GM23338 (cell line): Measurements from ENCODE around the gene VASN. TPM values are rescaled to one million over a fixed set of nuclear protein-coding genes. Genes with fewer than 3 reads are reported as not detected.

Source experiments
- ATAC-seq: fragments of 200-7000 bp; cut with Tn5 transposase; 3 replicates; pipeline ENCODE4 v1.9.1; 2020
- DNase-seq: peaks from one replicate; pipeline ENCODE4 v3.0.0-alpha.2; 2015; ENCODE audit warnings: low spot score
- H2AFZ ChIP-seq: fragments of 200-600 bp; sonication (generic); 2 replicates; pipeline ENCODE4 v1.8.0; 2016; ENCODE audit warnings: antibody characterized with exemption, mild to moderate bottlenecking, moderate library complexity
- H3F3A ChIP-seq: fragments of 200-600 bp; sonication (generic); replicated peaks from 2 replicates; pipeline ENCODE4 v1.8.0; 2017; ENCODE audit warnings: antibody characterized with exemption, mixed run types, low read depth
- H3K27ac ChIP-seq: fragments of 200-600 bp; sonication (generic); 2 replicates; pipeline ENCODE4 v1.6.1; 2016; ENCODE audit warnings: low read depth
- H3K27me3 ChIP-seq: fragments of 200-600 bp; sonication (generic); 2 replicates; pipeline ENCODE4 v1.8.0; 2016; ENCODE audit warnings: mild to moderate bottlenecking, mixed run types, moderate library complexity; ENCODE audit not compliant: insufficient read depth
- H3K36me3 ChIP-seq: fragments of 200-600 bp; sonication (generic); 2 replicates; pipeline ENCODE4 v1.8.0; 2016; ENCODE audit warnings: mild to moderate bottlenecking; ENCODE audit not compliant: insufficient read depth
- H3K4me1 ChIP-seq: fragments of 200-600 bp; sonication (generic); 2 replicates; pipeline ENCODE4 v1.8.0; 2016; ENCODE audit warnings: mild to moderate bottlenecking, moderate library complexity; ENCODE audit not compliant: insufficient read depth
- H3K4me2 ChIP-seq: fragments of 200-600 bp; sonication (generic); 2 replicates; pipeline ENCODE4 v1.7.1; 2017; ENCODE audit warnings: mixed run types
- H3K4me3 ChIP-seq: fragments of 200-600 bp; sonication (generic); 2 replicates; pipeline ENCODE4 v1.6.1; 2016; ENCODE audit warnings: mixed run types
- H3K79me2 ChIP-seq: fragments of 200-600 bp; sonication (generic); replicated peaks from 2 replicates; pipeline ENCODE4 v1.8.0; 2017; ENCODE audit warnings: mild to moderate bottlenecking; ENCODE audit not compliant: insufficient read depth
- H3K9me2 ChIP-seq: fragments of 200-600 bp; sonication (generic); 2 replicates; pipeline ENCODE4 v1.8.0; 2017; ENCODE audit not compliant: insufficient read depth
- H4K20me1 ChIP-seq: fragments of 200-600 bp; sonication (generic); replicated peaks from 2 replicates; pipeline ENCODE4 v1.8.0; 2017; ENCODE audit warnings: mild to moderate bottlenecking; ENCODE audit not compliant: insufficient read depth
- H3K27ac Mint-ChIP-seq: 2 replicates; pipeline ENCODE4 v1.8.0; 2020; ENCODE audit warnings: inconsistent platforms, mild to moderate bottlenecking, moderate library complexity, mixed read lengths
- H3K27me3 Mint-ChIP-seq: 3 replicates; pipeline ENCODE4 v1.8.0; 2022; ENCODE audit warnings: low read depth, mild to moderate bottlenecking, moderate library complexity, mixed read lengths, inconsistent platforms; ENCODE audit not compliant: insufficient read depth, poor library complexity
- H3K36me3 Mint-ChIP-seq: 3 replicates; pipeline ENCODE4 v1.8.0; 2021; ENCODE audit warnings: low read depth, mild to moderate bottlenecking, inconsistent platforms, moderate library complexity, mixed read lengths
- H3K4me1 Mint-ChIP-seq: 3 replicates; pipeline ENCODE4 v1.8.0; 2020; ENCODE audit warnings: mild to moderate bottlenecking, inconsistent platforms, mixed read lengths
- H3K4me3 Mint-ChIP-seq: 3 replicates; pipeline ENCODE4 v1.8.0; 2021; ENCODE audit warnings: moderate library complexity, mild to moderate bottlenecking, inconsistent platforms, mixed read lengths
- H3K9me3 Mint-ChIP-seq: 3 replicates; pipeline ENCODE4 v1.8.0; 2020; ENCODE audit warnings: moderate library complexity, mild to moderate bottlenecking, inconsistent platforms, mixed read lengths
- CTCF ChIP-seq, 2 experiments: fragments of 200-600 bp in 1 of 2; sonication (generic) in 1 of 2; conservative IDR thresholded peaks; 2 replicates each; pipeline versions ENCODE4 v1.5.1 to v1.6.1; 2016 to 2017; ENCODE audit warnings: antibody characterized with exemption in 2 of 2, low read depth in 2 of 2, mild to moderate bottlenecking in 2 of 2, moderate library complexity in 1 of 2
- JUNB ChIP-seq: IDR thresholded peaks from one replicate; pipeline ENCODE4 v1.6.1; 2016; ENCODE audit warnings: antibody characterized with exemption; ENCODE audit not compliant: unreplicated experiment
- POLR2AphosphoS5 ChIP-seq: IDR thresholded peaks from 2 replicates; pipeline ENCODE4 v1.6.1; 2016; ENCODE audit warnings: antibody characterized with exemption, low read depth
- REST ChIP-seq: IDR thresholded peaks from one replicate; pipeline ENCODE4 v1.6.1; 2018; ENCODE audit warnings: antibody characterized with exemption; ENCODE audit not compliant: unreplicated experiment
- polyA plus RNA-seq: library from polyadenylated mRNA; unstranded; fragments of >200 nt; fragmentation: Nextera tagmentation; extraction: Ambion mirVana; gene quantifications from 2 replicates; pipeline ENCODE4 v1.2.1, GENCODE V29; 2016
- total RNA-seq: library from RNA; depleted of rRNA; stranded (reverse); fragments of >200 nt; shearing (Covaris generic); gene quantifications from 2 replicates; pipeline ENCODE4 v1.2.3, GENCODE V29; 2014

VASN gene
- total and polyA plus RNA-seq, 2 experiments from 2014 or later = 8.0 to 15.5 TPM

GRCh38 chr16:4402439-4403132, 30.9 kb downstream of the VASN start:
- Histone ChIP-seq H3K79me2 (no peaks in the 10 kb centered on the region), H3K36me3 (no peaks in the 10 kb centered on the region), H3K4me2 (peak overlapping the region; percentile 66; the same call in 1 of the 2 replicates), H3K27ac (no peak overlapping the region), H2AFZ (no peak overlapping the region), H3K4me1 (no peaks in the 10 kb centered on the region), H3K27me3 (no peaks in the 10 kb centered on the region), H3K4me3 (no peak overlapping the region), H3K9me2 (no peaks in the 10 kb centered on the region), H4K20me1 (0 out of 2 replicates have a peak, but pooled peaks cover 2% of the 10 kb centered on the region), H3F3A (0 out of 2 replicates have a peak, but pooled peaks cover 5% of the 10 kb centered on the region)
- Mint-ChIP-seq H3K4me3 (no peak overlapping the region), H3K27ac (no peak overlapping the region), H3K9me3 (no peaks in the 10 kb centered on the region; the same call in 2 of the 3 replicates), H3K27me3 (peaks cover 10% of the 10 kb centered on the region), H3K36me3 (peaks cover 3% of the 10 kb centered on the region; the same call in 1 of the 3 replicates), H3K4me1 (peaks cover 16% of the 10 kb centered on the region)
- peak; percentile 88 to 95 for TF ChIP-seq CTCF (conservative IDR thresholded peaks at IDR 0.05; ENCODE audit: low read depth in 2 of 2)
- TF ChIP-seq REST = no peak
- DNase-seq (peak; percentile 91), ATAC-seq (peak; percentile 89)

GRCh38 chr16:4403133-4403949, 31.7 kb downstream of the VASN start:
- H3K36me3 Mint-ChIP-seq = peaks cover 3% of the 10 kb centered on the region; the same call in 1 of the 3 replicates
- H3K27me3 Mint-ChIP-seq = peaks cover 10% of the 10 kb centered on the region
- H3K27ac Mint-ChIP-seq = no peak overlapping the region
- Histone ChIP-seq H2AFZ (no peak overlapping the region), H3K36me3 (no peaks in the 10 kb centered on the region), H3K4me2 (no peak overlapping the region), H3K9me2 (no peaks in the 10 kb centered on the region), H3F3A (0 out of 2 replicates have a peak, but pooled peaks cover 5% of the 10 kb centered on the region), H3K27me3 (no peaks in the 10 kb centered on the region), H4K20me1 (0 out of 2 replicates have a peak, but pooled peaks cover 2% of the 10 kb centered on the region), H3K79me2 (no peaks in the 10 kb centered on the region), H3K27ac (no peak overlapping the region), H3K4me3 (no peak overlapping the region), H3K4me1 (no peaks in the 10 kb centered on the region)
- TF ChIP-seq POLR2AphosphoS5 (no peak), JUNB (no peak)
- DNase-seq = no peak
- ATAC-seq = no peak
- H3K9me3 Mint-ChIP-seq = no peaks in the 10 kb centered on the region; the same call in 2 of the 3 replicates
- H3K4me3 Mint-ChIP-seq = no peak overlapping the region
- H3K4me1 Mint-ChIP-seq = peaks cover 16% of the 10 kb centered on the region
